ENCODE results near the gene TEDDM1.
A peak's percentile ranks its signal among the peaks of the same experiment; 100 is the strongest.
"Not testable (repeated sequence)": the region's sequence is repeated elsewhere in the genome, so short reads cannot be mapped to it uniquely, and the experiment has no call there.

Gene TEDDM1

DNA sequence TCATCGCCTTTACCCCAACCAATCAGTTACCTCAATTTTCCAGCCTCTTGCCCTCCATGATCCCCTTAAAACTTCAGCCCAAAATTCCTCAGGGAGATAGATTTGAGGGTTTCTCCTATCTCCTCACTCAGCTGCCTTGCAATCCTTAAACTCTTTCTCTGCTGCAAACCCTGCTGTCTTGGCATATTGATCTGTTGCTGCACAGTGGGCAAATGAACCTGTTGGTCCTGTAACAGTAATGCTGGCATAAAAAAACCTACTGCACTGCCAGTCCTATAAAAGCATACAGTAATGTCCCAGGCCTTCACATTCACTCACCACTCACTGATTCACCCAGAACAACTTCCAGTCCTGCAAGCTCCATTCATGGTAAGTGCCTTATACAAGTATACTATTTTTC is 5.1 kb upstream of the TEDDM1 start:
- no peak for DNase-seq

- no peak for DNase-seq
Measured at GRCh38 chr1:182404781-182405180, 4.3 kb upstream of the TEDDM1 start.

GRCh38 chr1:182397653-182398393 is 2.6 kb downstream of the TEDDM1 start:
- no peak for DNase-seq

- DNase-seq, result no peak
Measured at GRCh38 chr1:182395906-182396305, 4.6 kb downstream of the TEDDM1 start.

GRCh38 chr1:182394055-182394775 is 6.3 kb downstream of the TEDDM1 start:
- no peak for DNase-seq

DNA sequence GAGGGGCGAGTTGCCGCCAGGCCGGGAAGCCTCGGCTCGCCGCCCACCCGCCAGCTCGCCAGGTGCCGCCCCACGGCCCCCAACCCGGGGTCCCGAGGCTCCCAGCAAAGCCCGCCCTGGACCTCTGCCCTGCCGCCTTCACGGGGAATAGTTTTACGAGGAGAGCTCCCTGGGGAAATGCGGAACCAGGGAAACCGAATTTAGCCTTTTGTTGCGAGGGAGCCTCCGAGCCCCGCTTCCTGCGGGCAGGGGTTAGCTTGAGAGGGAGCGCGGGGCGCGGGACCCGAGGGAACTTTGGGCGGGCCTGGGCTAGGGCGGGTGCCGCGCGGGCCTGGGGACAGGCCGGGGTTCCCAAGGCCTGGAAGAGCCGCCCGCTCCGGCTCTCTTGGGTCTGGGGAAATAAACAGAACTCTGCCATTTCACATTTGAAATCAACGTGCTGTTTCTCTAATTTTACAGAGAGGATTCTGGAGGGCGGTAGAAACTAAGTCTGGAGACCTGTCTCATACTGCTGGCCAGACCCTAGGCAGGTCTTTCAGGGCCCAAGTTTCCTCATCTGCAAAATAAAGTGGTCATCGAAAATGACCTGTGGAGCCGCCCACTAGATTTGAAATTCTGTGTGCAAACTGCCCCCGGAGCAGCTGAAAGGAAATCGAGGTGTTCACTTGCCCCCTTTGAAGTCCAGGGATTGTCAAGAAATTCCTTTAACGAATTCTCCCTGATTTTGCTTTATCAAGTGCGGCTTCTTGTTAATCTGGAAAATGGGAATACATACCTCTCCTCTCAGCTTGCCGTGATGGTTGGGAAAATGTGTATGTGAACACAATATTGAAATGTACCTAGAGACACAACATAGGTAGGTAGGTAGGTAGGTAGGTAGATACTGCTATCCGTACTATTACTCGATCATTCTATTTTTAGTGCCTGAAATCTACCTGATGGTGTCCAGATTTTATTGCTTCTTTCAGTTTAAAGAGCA is 8.1 kb downstream of the TEDDM1 start:
- peak; percentile 66 for DNase-seq

GRCh38 chr1:182391362-182392049 is 9.0 kb downstream of the TEDDM1 start, which contains the start of gene GLUL:
TSS of gene GLUL (minus strand) at chr1:182391790. CDS start at chr1:182388737, 3,053 bp downstream.
- peak; percentile 95 for DNase-seq

DNA sequence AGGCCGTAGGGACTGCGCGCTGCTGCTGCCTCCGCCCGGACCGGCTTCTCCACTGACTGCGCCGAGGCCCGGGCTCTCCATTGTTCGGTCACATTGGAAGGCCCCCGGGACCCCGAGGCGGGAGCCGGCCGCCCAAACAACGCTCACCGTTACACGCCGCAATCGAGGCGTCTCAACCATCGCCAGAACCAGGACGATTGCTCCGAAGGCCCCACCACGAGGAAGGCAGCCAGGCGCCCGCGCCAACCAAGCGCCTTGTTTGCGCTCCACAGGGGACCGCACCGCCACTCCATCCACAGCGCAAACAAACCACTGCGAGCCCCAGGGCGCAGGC is 9.5 kb downstream of the TEDDM1 start:
- DNase-seq, result no peak

- DNase-seq, result no peak
Measured at GRCh38 chr1:182389619-182390047, 10.8 kb downstream of the TEDDM1 start.

DNA sequence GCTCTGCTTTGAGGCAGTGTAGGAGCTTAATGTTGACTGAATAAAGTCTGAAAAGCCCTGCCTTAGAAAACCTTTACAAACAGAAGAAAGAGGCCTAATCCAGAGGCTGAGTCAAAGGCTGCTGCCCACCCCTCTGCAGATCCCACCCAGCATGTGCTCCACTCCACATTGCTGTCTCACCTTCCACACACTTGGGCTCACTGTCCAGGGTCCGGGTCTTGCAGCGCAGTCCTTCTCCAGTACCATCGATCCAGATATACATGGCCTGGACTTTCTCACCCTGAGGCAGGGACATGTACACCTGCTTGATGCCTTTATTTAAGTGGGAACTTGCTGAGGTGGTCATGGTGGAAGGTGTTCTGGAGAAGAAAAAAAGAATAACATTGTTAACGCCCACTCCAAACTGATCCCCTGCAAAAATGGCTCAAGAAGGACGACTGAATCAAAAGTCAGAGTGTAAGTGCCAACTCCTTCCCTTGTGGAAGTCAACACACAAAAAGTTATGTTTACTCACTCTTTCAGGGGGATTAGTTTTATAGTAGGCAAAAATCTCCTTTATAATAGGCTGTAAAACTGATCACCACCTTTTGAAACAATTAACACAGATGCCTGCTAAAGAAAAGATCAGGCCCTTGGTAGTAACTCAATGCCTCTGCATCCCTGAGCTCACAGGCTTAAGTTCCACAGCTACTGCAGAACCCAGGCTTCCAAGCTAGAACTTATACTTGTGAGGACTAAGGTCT is 11.9 kb downstream of the TEDDM1 start:
- DNase-seq, result no peak

GRCh38 chr1:182387566-182387965 is 12.9 kb downstream of the TEDDM1 start:
- no peak for DNase-seq

- DNase-seq, result no peak
Measured at GRCh38 chr1:182386980-182387379, 13.5 kb downstream of the TEDDM1 start.

DNA sequence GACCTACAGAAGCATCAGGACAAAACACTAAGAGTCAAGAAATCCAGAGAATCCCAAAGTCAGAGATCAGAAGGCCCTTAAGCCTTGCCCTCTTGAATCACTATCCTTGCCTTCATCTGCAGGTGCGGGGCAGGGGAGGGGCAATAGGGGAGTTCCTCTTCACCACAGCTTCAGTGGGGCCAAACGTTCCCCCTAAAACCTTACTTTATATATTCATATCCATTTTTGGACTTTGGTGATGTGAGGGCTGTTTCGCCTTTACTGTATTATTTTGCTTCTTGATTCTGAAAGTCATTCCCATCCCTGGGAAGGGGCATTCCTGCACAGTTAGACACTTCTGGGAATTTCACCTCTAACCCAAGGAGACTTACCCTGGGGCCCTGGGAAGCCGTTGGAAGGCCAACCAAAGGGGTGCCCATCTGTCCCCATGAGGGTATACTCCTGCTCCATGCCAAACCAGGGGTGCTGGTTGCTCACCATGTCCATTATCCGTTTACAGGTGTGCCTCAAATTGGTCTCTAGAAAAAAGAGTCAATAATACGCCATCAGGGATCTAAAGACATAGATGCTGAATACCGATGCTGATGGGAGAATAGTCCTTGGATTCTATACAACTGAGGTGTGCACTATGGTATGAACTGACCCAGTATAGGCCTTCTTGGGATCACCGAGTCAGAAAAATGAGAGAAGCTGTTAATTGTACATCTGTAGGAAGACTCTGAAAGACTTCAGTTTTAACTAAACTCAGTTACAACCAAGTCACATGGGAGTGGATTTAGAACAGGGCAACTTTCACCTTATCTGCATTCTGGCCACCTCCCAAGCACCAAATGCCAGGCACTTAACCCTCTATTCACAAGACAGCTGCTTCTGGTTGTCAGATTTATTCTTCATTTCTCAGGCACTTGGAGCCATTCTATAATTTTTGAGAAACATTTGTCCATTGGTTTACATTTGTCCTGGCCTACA is 14.3 kb downstream of the TEDDM1 start:
- DNase-seq, result no peak

DNA sequence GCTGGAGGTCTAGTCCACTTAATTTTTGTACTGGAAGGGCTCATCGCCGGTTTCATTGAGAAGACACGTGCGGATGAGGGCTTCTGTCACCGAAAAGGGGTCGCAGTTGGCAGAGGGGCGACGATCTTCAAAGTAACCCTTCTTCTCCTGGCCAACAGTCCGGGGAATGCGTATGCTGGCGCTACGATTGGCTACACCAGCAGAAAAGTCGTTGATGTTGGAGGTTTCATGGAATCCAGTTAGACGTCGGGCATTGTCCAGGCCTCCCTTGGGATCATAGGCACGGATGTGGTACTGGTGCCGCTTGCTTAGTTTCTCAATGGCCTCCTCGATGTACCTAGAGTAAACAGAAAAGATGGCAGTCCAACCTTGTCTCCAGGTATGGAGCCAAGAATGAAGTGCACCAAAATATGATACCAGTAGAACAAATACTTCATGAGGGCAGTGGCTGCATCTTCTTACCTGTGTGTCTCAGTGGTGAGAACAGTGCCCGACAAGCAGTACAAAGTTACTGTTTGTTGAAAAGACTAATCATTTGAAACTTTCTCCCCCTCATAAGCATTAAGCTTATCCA is 16.0 kb downstream of the TEDDM1 start:
- no peak for DNase-seq

GRCh38 chr1:182383934-182384333 is 16.5 kb downstream of the TEDDM1 start:
- DNase-seq, result no peak

DNA sequence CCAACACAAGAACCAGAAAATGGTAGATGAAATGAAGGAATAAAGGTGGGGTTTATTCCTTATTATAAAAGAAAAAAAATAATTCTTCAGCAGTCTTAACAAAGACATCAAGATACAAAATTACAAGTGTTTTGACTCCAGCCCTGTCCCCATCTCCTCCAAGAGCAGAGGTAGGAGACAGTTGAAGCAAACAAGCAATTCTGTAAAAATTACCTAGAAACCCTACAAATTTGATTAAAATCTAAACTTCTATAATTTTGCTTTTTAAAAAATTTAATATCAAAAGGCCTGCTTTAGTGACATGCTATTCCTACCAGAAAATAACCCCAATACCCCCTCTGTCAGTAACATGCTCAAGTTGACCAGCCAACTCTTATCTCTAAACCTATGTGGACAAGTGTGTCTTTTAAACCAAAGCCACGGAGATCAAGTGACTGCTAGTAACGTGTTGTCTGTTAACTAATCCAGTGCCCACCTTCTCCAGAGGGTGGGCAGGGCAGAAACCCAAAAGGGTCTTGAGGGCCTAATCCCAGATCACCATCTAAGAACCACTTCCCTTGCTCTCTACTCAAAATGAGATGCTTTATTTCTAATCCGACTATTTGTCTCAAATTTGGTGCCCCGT is 17.3 kb downstream of the TEDDM1 start:
- no peak for DNase-seq

GRCh38 chr1:182381962-182382819 is 18.3 kb downstream of the TEDDM1 start:
- no peak for DNase-seq

- no peak for DNase-seq
Measured at GRCh38 chr1:182380199-182380598, 20.3 kb downstream of the TEDDM1 start.

DNA sequence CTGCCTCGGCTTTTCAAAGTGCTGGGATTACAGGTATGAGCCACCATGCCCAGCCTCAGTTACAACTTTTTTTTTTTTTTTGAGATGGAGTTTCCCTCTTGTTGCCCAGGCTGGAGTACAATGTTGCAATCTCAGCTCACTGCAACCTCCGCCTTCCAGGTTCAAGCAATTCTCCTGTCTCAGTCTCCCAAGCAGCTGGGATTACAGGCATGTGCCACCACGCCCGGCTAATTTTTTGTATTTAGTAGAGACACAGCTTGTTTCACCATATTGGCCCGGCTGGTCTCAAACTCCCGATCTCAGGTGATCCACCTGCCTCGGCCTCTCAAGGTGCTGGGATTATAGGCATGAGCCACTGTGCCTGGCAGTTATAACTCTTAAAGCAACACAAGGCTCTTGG is 20.7 kb downstream of the TEDDM1 start:
- DNase-seq, result not testable (repeated sequence)
